HEK293 (cell line): ENCODE measurements around the gene PNPLA6.
A peak's percentile ranks its signal among the peaks of the same experiment; 100 is the strongest.

Source experiments
- CTCF ChIA-PET: fragments of 350-600 bp; formaldehyde crosslinking; extraction: SDS; loops from one replicate; lab custom pipeline; 2021; ENCODE audit warnings: antibody characterized with exemption; lab: Yijun Ruan, JAX
- POLR2A ChIA-PET: fragments of 300-600 bp; formaldehyde crosslinking; extraction: SDS; loops from one replicate; lab custom pipeline; 2020; ENCODE audit warnings: antibody characterized with exemption, inconsistent platforms; lab: Yijun Ruan, JAX
- H3K27ac ChIP-seq: fragments of 200-500 bp; sonication (Bioruptor generic); 2 replicates; pipeline ENCODE4 v1.5.1; 2014; ENCODE audit warnings: low read depth, low read length, control low read depth, inconsistent platforms; ENCODE audit errors: extremely low read depth
- H3K36me3 ChIP-seq, 2 experiments: fragments of 200-500 bp in 1 of 2; sonication (Bioruptor generic) in 1 of 2; 1 replicate in 1 of 2; 2 replicates in 1 of 2; pipeline ENCODE4 v1.5.1; 2014 to 2017; ENCODE audit warnings: inconsistent platforms in 2 of 2, low read length in 2 of 2; ENCODE audit not compliant: control insufficient read depth in 2 of 2, insufficient read depth in 1 of 2
- H3K4me1 ChIP-seq: fragments of 200-500 bp; sonication (Bioruptor generic); 2 replicates; pipeline ENCODE4 v1.5.1; 2014; ENCODE audit warnings: mild to moderate bottlenecking, low read length, inconsistent platforms; ENCODE audit not compliant: control insufficient read depth, insufficient read depth
- H3K4me3 ChIP-seq: 2 replicates; pipeline ENCODE4 v1.5.1; 2011; ENCODE audit warnings: low read depth, mild to moderate bottlenecking, control low read depth, low read length, moderate library complexity
- H3K9me3 ChIP-seq: fragments of 200-500 bp; sonication (Bioruptor generic); 2 replicates; pipeline ENCODE4 v1.5.1; 2014; ENCODE audit warnings: low read depth, low read length, inconsistent platforms; ENCODE audit not compliant: control insufficient read depth, insufficient read depth
- BCL11A ChIP-seq: fragments of 450-650 bp; formaldehyde crosslinking; IDR thresholded peaks from 2 replicates; pipeline ENCODE4 v1.5.1; 2016; ENCODE audit warnings: low read depth, missing biosample characterization, missing genetic modification characterization
- BCL11B ChIP-seq: fragments of 450-650 bp; formaldehyde crosslinking; IDR thresholded peaks from 2 replicates; pipeline ENCODE4 v1.5.1; 2016; ENCODE audit warnings: low read depth, missing biosample characterization, missing genetic modification characterization
- SP7 ChIP-seq: fragments of 450-650 bp; formaldehyde crosslinking; IDR thresholded peaks from 2 replicates; pipeline ENCODE4 v1.5.1; 2016; ENCODE audit warnings: missing biosample characterization, missing genetic modification characterization
- YY1 ChIP-seq: fragments of 450-650 bp; formaldehyde crosslinking; IDR thresholded peaks from 2 replicates; pipeline ENCODE4 v1.5.1; 2018; ENCODE audit warnings: missing biosample characterization, missing genetic modification characterization
- ZBTB7A ChIP-seq: fragments of 450-650 bp; formaldehyde crosslinking; IDR thresholded peaks from 2 replicates; pipeline ENCODE4 v1.5.1; 2016; ENCODE audit warnings: low read depth, missing biosample characterization, missing genetic modification characterization
- ZNF184 ChIP-seq: fragments of 450-650 bp; IDR thresholded peaks from 2 replicates; pipeline ENCODE4 v1.5.1; 2018; ENCODE audit warnings: missing biosample characterization, mild to moderate bottlenecking, missing genetic modification characterization
- ZNF311 ChIP-seq: fragments of 450-650 bp; formaldehyde crosslinking; IDR thresholded peaks from 2 replicates; pipeline ENCODE4 v1.5.1; 2017; ENCODE audit warnings: missing biosample characterization, missing genetic modification characterization, borderline replicate concordance
- ZNF324 ChIP-seq: fragments of 450-650 bp; formaldehyde crosslinking; IDR thresholded peaks from 2 replicates; pipeline ENCODE4 v1.5.1; 2016; ENCODE audit warnings: missing biosample characterization, missing genetic modification characterization
- ZNF335 ChIP-seq: fragments of 450-650 bp; formaldehyde crosslinking; conservative IDR thresholded peaks from 2 replicates; pipeline ENCODE4 v1.5.1; 2016; ENCODE audit warnings: missing biosample characterization, missing genetic modification characterization
- ZNF350 ChIP-seq: fragments of 450-650 bp; formaldehyde crosslinking; IDR thresholded peaks from 2 replicates; pipeline ENCODE4 v1.5.0; 2017; ENCODE audit warnings: missing biosample characterization, mild to moderate bottlenecking, missing genetic modification characterization
- ZNF37A ChIP-seq: fragments of 450-650 bp; IDR thresholded peaks from 2 replicates; pipeline ENCODE4 v1.5.1; 2018; ENCODE audit warnings: missing biosample characterization, missing genetic modification characterization
- ZNF596 ChIP-seq: fragments of 450-650 bp; IDR thresholded peaks from 2 replicates; pipeline ENCODE4 v1.5.0; 2018; ENCODE audit warnings: missing biosample characterization, mild to moderate bottlenecking, missing genetic modification characterization, moderate library complexity
- ZNF658 ChIP-seq: fragments of 450-650 bp; formaldehyde crosslinking; IDR thresholded peaks from 2 replicates; pipeline ENCODE4; 2016; ENCODE audit warnings: missing biosample characterization, missing genetic modification characterization
- ZNF747 ChIP-seq: fragments of 450-650 bp; formaldehyde crosslinking; IDR thresholded peaks from 2 replicates; pipeline ENCODE4 v1.5.1; 2016; ENCODE audit warnings: missing biosample characterization, missing genetic modification characterization
- ZNF785 ChIP-seq: fragments of 450-650 bp; formaldehyde crosslinking; IDR thresholded peaks from 2 replicates; pipeline ENCODE4 v1.5.1; 2016; ENCODE audit warnings: missing biosample characterization, missing genetic modification characterization
- TF ChIP-seq, protein P1 (sequence below): fragments of 450-650 bp; formaldehyde crosslinking; IDR thresholded peaks from 2 replicates; pipeline ENCODE4 v1.5.1; 2016; ENCODE audit warnings: missing biosample characterization, missing genetic modification characterization
- TF ChIP-seq, protein P2 (sequence below): fragments of 450-650 bp; formaldehyde crosslinking; IDR thresholded peaks from 2 replicates; pipeline ENCODE4 v1.5.1; 2016; ENCODE audit warnings: missing biosample characterization, missing genetic modification characterization
- TF ChIP-seq, protein P3 (sequence below): fragments of 450-650 bp; formaldehyde crosslinking; IDR thresholded peaks from 2 replicates; pipeline ENCODE4 v1.5.1; 2016; ENCODE audit warnings: missing biosample characterization, missing genetic modification characterization
- TF ChIP-seq, protein P4 (sequence below): fragments of 450-650 bp; formaldehyde crosslinking; IDR thresholded peaks from 2 replicates; pipeline ENCODE4 v1.5.1; 2016; ENCODE audit warnings: missing biosample characterization, missing genetic modification characterization, borderline replicate concordance
- TF ChIP-seq, protein P5 (sequence below): fragments of 450-650 bp; formaldehyde crosslinking; IDR thresholded peaks from 2 replicates; pipeline ENCODE4 v1.5.1; 2017; ENCODE audit warnings: missing biosample characterization, missing genetic modification characterization

PNPLA6 gene

DNA sequence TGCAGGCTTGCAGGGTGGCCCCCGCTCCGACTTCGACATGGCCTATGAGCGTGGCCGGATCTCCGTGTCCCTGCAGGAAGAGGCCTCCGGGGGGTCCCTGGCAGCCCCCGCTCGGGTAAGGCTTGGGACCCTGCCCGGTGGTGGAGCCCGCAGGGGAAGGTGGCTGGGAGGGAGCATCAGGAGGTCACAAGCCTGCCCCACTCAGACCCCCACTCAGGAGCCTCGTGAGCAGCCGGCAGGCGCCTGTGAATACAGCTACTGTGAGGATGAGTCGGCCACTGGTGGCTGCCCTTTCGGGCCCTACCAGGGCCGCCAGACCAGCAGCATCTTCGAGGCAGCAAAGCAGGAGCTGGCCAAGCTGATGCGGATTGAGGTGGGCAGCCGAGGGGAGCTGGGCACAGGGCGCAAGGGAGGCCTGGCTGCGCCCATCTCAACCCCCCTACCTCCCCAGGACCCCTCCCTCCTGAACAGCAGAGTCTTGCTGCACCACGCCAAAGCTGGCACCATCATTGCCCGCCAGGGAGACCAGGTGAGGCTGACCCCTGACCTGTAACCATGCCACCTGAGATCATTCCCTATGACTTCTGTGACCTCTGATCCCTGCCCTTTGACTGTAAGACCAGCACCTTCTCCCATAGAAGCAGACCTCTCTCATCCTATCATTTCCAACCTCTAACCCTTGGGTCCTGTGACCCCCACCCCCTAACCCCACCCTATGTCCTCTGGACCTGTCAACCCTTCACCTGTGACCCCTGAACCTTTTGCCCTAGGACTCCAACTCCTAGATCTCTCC is 7.2 kb downstream of the PNPLA6 start:
- Histone ChIP-seq H3K4me1 (no peaks in the 10 kb centered on the region), H3K27ac (no peak overlapping the region), H3K36me3 (peaks cover 0 to 32% of the 10 kb centered on the region in 2 experiments; a peak in 1 of 3 replicates), H3K4me3 (no peak overlapping the region), H3K9me3 (no peaks in the 10 kb centered on the region)
- ChIA-PET POLR2A (no interaction called here), CTCF (interaction anchor here (0.5 to 0.7 kb wide), 2 partner anchors 27 to 161 kb away, joined by 3 to 6 read pairs; no protein-coding TSS in a partner anchor)
- TF ChIP-seq, protein P1, sequence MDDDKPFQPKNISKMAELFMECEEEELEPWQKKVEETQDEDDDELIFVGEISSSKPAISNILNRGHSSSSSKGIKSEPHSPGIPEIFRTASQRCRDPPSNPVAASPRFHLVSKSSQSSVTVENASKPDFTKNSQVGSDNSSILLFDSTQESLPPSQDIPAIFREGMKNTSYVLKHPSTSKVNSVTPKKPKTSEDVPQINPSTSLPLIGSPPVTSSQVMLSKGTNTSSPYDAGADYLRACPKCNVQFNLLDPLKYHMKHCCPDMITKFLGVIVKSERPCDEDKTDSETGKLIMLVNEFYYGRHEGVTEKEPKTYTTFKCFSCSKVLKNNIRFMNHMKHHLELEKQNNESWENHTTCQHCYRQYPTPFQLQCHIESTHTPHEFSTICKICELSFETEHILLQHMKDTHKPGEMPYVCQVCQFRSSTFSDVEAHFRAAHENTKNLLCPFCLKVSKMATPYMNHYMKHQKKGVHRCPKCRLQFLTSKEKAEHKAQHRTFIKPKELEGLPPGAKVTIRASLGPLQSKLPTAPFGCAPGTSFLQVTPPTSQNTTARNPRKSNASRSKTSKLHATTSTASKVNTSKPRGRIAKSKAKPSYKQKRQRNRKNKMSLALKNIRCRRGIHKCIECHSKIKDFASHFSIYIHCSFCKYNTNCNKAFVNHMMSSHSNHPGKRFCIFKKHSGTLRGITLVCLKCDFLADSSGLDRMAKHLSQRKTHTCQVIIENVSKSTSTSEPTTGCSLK (tag by site-specific recombination), result no peak
- TF ChIP-seq BCL11A (tag by site-specific recombination) (0 out of 2 replicates have a peak, but pooled peaks have one; percentile 76), ZNF658 (tag by site-specific recombination) (no peak), SP7 (no peak), ZNF311 (no peak), YY1 (tag by site-specific recombination) (no peak), ZBTB7A (tag by site-specific recombination) (no peak), ZNF37A (no peak), BCL11B (tag by site-specific recombination) (peak; percentile 79; the same call in 1 of the 2 replicates)

DNA sequence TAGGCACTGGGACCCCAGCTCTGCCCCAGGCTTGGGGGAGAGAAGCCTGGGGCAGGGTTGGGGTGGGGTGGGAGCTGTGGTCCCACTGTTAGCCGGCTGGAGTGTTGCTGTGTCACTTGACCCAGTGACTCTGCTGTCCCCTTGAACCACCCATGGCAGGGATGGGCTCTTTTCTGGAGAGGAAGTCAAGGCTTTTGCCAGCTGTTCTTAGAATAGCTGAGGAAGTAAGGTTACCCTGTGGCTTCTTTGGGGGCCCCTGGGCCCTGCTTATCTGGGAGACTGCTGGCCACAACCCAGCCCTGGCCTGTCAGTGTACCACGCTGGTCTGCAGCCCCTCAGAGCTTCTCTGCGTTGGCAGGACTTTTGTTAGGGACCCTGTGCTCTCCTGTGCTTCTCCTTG is 9.1 kb downstream of the PNPLA6 start:
- H3K4me3 ChIP-seq, result no peak overlapping the region
- no peaks in the 10 kb centered on the region for H3K4me1 ChIP-seq
- peaks cover 0 to 28% of the 10 kb centered on the region in 2 experiments; a peak in 1 of 3 replicates for H3K36me3 ChIP-seq
- no peak overlapping the region for H3K27ac ChIP-seq
- ChIA-PET CTCF (interaction anchor here (0.6 to 1.6 kb wide), 4 partner anchors 24 to 446 kb away, joined by 3 to 7 read pairs (median 4); partner anchors contain the start of genes PET100 and XAB2), POLR2A (interaction anchor here (0.7 to 1.0 kb wide), 2 partner anchors 9 to 144 kb away, joined by 3 to 4 read pairs; partner anchors contain the start of gene PNPLA6)
- H3K9me3 ChIP-seq, result no peaks in the 10 kb centered on the region
- TF ChIP-seq, protein P1 (tag by site-specific recombination), result no peak
- TF ChIP-seq, protein P2, sequence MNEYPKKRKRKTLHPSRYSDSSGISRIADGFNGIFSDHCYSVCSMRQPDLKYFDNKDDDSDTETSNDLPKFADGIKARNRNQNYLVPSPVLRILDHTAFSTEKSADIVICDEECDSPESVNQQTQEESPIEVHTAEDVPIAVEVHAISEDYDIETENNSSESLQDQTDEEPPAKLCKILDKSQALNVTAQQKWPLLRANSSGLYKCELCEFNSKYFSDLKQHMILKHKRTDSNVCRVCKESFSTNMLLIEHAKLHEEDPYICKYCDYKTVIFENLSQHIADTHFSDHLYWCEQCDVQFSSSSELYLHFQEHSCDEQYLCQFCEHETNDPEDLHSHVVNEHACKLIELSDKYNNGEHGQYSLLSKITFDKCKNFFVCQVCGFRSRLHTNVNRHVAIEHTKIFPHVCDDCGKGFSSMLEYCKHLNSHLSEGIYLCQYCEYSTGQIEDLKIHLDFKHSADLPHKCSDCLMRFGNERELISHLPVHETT (tag by site-specific recombination), result no peak
- no peak for TF ChIP-seq ZNF747
- TF ChIP-seq, protein P3, sequence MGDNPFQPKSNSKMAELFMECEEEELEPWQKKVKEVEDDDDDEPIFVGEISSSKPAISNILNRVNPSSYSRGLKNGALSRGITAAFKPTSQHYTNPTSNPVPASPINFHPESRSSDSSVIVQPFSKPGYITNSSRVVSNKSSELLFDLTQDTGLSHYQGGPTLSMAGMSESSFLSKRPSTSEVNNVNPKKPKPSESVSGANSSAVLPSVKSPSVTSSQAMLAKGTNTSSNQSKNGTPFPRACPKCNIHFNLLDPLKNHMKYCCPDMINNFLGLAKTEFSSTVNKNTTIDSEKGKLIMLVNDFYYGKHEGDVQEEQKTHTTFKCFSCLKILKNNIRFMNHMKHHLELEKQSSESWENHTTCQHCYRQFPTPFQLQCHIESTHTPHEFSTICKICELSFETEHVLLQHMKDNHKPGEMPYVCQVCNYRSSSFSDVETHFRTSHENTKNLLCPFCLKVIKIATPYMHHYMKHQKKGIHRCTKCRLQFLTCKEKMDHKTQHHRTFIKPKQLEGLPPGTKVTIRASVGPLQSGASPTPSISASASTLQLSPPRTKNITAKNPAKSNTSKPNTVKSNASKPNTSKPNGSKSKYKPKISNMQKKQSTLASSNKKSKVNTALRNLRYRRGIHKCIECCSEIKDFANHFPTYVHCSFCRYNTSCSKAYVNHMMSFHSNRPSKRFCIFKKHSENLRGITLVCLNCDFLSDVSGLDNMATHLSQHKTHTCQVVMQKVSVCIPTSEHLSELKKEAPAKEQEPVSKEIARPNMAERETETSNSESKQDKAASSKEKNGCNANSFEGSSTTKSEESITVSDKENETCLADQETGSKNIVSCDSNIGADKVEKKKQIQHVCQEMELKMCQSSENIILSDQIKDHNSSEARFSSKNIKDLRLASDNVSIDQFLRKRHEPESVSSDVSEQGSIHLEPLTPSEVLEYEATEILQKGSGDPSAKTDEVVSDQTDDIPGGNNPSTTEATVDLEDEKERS (tag by site-specific recombination), result no peak
- TF ChIP-seq ZNF335 (tag by site-specific recombination), result no peak
- TF ChIP-seq, protein P4, sequence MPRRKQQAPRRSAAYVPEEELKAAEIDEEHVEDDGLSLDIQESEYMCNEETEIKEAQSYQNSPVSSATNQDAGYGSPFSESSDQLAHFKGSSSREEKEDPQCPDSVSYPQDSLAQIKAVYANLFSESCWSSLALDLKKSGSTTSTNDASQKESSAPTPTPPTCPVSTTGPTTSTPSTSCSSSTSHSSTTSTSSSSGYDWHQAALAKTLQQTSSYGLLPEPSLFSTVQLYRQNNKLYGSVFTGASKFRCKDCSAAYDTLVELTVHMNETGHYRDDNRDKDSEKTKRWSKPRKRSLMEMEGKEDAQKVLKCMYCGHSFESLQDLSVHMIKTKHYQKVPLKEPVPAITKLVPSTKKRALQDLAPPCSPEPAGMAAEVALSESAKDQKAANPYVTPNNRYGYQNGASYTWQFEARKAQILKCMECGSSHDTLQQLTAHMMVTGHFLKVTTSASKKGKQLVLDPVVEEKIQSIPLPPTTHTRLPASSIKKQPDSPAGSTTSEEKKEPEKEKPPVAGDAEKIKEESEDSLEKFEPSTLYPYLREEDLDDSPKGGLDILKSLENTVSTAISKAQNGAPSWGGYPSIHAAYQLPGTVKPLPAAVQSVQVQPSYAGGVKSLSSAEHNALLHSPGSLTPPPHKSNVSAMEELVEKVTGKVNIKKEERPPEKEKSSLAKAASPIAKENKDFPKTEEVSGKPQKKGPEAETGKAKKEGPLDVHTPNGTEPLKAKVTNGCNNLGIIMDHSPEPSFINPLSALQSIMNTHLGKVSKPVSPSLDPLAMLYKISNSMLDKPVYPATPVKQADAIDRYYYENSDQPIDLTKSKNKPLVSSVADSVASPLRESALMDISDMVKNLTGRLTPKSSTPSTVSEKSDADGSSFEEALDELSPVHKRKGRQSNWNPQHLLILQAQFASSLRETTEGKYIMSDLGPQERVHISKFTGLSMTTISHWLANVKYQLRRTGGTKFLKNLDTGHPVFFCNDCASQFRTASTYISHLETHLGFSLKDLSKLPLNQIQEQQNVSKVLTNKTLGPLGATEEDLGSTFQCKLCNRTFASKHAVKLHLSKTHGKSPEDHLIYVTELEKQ, result no peak
- TF ChIP-seq, protein P5, sequence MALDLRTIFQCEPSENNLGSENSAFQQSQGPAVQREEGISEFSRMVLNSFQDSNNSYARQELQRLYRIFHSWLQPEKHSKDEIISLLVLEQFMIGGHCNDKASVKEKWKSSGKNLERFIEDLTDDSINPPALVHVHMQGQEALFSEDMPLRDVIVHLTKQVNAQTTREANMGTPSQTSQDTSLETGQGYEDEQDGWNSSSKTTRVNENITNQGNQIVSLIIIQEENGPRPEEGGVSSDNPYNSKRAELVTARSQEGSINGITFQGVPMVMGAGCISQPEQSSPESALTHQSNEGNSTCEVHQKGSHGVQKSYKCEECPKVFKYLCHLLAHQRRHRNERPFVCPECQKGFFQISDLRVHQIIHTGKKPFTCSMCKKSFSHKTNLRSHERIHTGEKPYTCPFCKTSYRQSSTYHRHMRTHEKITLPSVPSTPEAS (tag by site-specific recombination), result no peak
- no peak for TF ChIP-seq ZNF596
- no peak for TF ChIP-seq ZNF324
- TF ChIP-seq ZNF184 (tag by site-specific recombination), result no peak
- no peak for TF ChIP-seq ZNF785
- no peak for TF ChIP-seq ZNF350 (tag by site-specific recombination)
